ENCODE data around the gene DOCK2. TPM values are rescaled to one million over a fixed set of nuclear protein-coding genes. Genes with fewer than 3 reads are reported as not detected.

The DOCK2 gene
- total RNA-seq, 1 donor, result 6.2 TPM

- no peak for TF ChIP-seq CTCF (IDR thresholded peaks at IDR 0.05; ENCODE audit: extremely low read depth, low read depth, low read length)
- no peak overlapping the region for H2AFZ ChIP-seq (ENCODE audit: low read length)
- no peaks in the 10 kb centered on the region for H3K79me2 ChIP-seq (ENCODE audit: insufficient read depth, low read length)
- H3K4me3 ChIP-seq (ENCODE audit: insufficient read depth, low read length), result no peak overlapping the region
- no peaks in the 10 kb centered on the region for H3K36me3 ChIP-seq (ENCODE audit: insufficient read depth, low read length)
- no peaks in the 10 kb centered on the region for H3K4me1 ChIP-seq (ENCODE audit: insufficient read depth, low read length)
- H3K4me2 ChIP-seq (ENCODE audit: insufficient read depth, low read length), result no peak overlapping the region
- DNase-seq (ENCODE audit: insufficient read length, low spot score, missing footprints), result peak; percentile 15
- H4K20me1 ChIP-seq (ENCODE audit: insufficient read depth, low read length), result no peaks in the 10 kb centered on the region
- no peaks in the 10 kb centered on the region for H3K27me3 ChIP-seq (ENCODE audit: insufficient read depth, low read length)
- H3K27ac ChIP-seq (ENCODE audit: low read depth, low read length), result no peak overlapping the region
- H3K9me3 ChIP-seq (ENCODE audit: low read depth, low read length), result no peaks in the 10 kb centered on the region
Measured at GRCh38 chr5:169886677-169887076, 249.6 kb downstream of the DOCK2 start.

GRCh38 chr5:169889572-169889971 is 252.5 kb downstream of the DOCK2 start:
- no peak overlapping the region for H3K4me2 ChIP-seq (ENCODE audit: insufficient read depth, low read length)
- TF ChIP-seq CTCF (IDR thresholded peaks at IDR 0.05; ENCODE audit: extremely low read depth, low read depth, low read length), result no peak
- H3K27me3 ChIP-seq (ENCODE audit: insufficient read depth, low read length), result no peaks in the 10 kb centered on the region
- no peak overlapping the region for H2AFZ ChIP-seq (ENCODE audit: low read length)
- H3K9me3 ChIP-seq (ENCODE audit: low read depth, low read length), result no peaks in the 10 kb centered on the region
- no peak overlapping the region for H3K27ac ChIP-seq (ENCODE audit: low read depth, low read length)
- no peak overlapping the region for H3K4me3 ChIP-seq (ENCODE audit: insufficient read depth, low read length)
- no peaks in the 10 kb centered on the region for H4K20me1 ChIP-seq (ENCODE audit: insufficient read depth, low read length)
- H3K4me1 ChIP-seq (ENCODE audit: insufficient read depth, low read length), result peaks cover 11% of the 10 kb centered on the region
- no peaks in the 10 kb centered on the region for H3K79me2 ChIP-seq (ENCODE audit: insufficient read depth, low read length)
- no peaks in the 10 kb centered on the region for H3K36me3 ChIP-seq (ENCODE audit: insufficient read depth, low read length)
- DNase-seq (ENCODE audit: insufficient read length, low spot score, missing footprints), result no peak

- DNase-seq (ENCODE audit: insufficient read length, low spot score, missing footprints), result no peak
- Histone ChIP-seq H2AFZ (ENCODE audit: low read length) (no peak overlapping the region), H3K4me2 (ENCODE audit: insufficient read depth, low read length) (no peak overlapping the region), H4K20me1 (ENCODE audit: insufficient read depth, low read length) (no peaks in the 10 kb centered on the region), H3K4me3 (ENCODE audit: insufficient read depth, low read length) (no peak overlapping the region), H3K36me3 (ENCODE audit: insufficient read depth, low read length) (no peaks in the 10 kb centered on the region), H3K27me3 (ENCODE audit: insufficient read depth, low read length) (no peaks in the 10 kb centered on the region), H3K27ac (ENCODE audit: low read depth, low read length) (no peak overlapping the region), H3K79me2 (ENCODE audit: insufficient read depth, low read length) (no peaks in the 10 kb centered on the region), H3K4me1 (ENCODE audit: insufficient read depth, low read length) (peaks cover 16% of the 10 kb centered on the region), H3K9me3 (ENCODE audit: low read depth, low read length) (no peaks in the 10 kb centered on the region)
- no peak for TF ChIP-seq CTCF (IDR thresholded peaks at IDR 0.05; ENCODE audit: extremely low read depth, low read depth, low read length)
Measured at GRCh38 chr5:169893010-169893409, 255.9 kb downstream of the DOCK2 start.

GRCh38 chr5:169893571-169893970 is 256.5 kb downstream of the DOCK2 start:
- no peak overlapping the region for H3K4me3 ChIP-seq (ENCODE audit: insufficient read depth, low read length)
- peak overlapping the region; percentile 11 for H3K4me2 ChIP-seq (ENCODE audit: insufficient read depth, low read length)
- no peaks in the 10 kb centered on the region for H3K9me3 ChIP-seq (ENCODE audit: low read depth, low read length)
- no peaks in the 10 kb centered on the region for H4K20me1 ChIP-seq (ENCODE audit: insufficient read depth, low read length)
- H3K36me3 ChIP-seq (ENCODE audit: insufficient read depth, low read length), result no peaks in the 10 kb centered on the region
- no peaks in the 10 kb centered on the region for H3K27me3 ChIP-seq (ENCODE audit: insufficient read depth, low read length)
- TF ChIP-seq CTCF (IDR thresholded peaks at IDR 0.05; ENCODE audit: extremely low read depth, low read depth, low read length), result no peak
- DNase-seq (ENCODE audit: insufficient read length, low spot score, missing footprints), result peak; percentile 49
- peaks cover 16% of the 10 kb centered on the region for H3K4me1 ChIP-seq (ENCODE audit: insufficient read depth, low read length)
- H3K79me2 ChIP-seq (ENCODE audit: insufficient read depth, low read length), result no peaks in the 10 kb centered on the region
- H2AFZ ChIP-seq (ENCODE audit: low read length), result no peak overlapping the region
- H3K27ac ChIP-seq (ENCODE audit: low read depth, low read length), result no peak overlapping the region
